Hepatocyte (in vitro differentiated cells): ENCODE data around the gene STX18. TPM values are rescaled to one million over a fixed set of nuclear protein-coding genes. Genes with fewer than 3 reads are reported as not detected.
A peak's percentile ranks its signal among the peaks of the same experiment; 100 is the strongest.

Experiments used
- DNase-seq: peaks from one replicate; pipeline ENCODE4 v3.0.0-alpha.2; 2016; ENCODE audit warnings: low spot score
- H2AFZ ChIP-seq: fragments of 200-600 bp; sonication (generic); 2 replicates; pipeline ENCODE4 v1.6.0; 2016; ENCODE audit warnings: antibody characterized with exemption, mild to moderate bottlenecking
- H3K27ac ChIP-seq: fragments of 200-600 bp; sonication (generic); 2 replicates; pipeline ENCODE4 v1.5.1; 2016; ENCODE audit warnings: mild to moderate bottlenecking
- H3K27me3 ChIP-seq: fragments of 200-600 bp; sonication (generic); 2 replicates; pipeline ENCODE4 v1.6.1; 2016
- H3K36me3 ChIP-seq: fragments of 200-600 bp; sonication (generic); replicated peaks from 2 replicates; pipeline ENCODE4 v1.5.1; 2016; ENCODE audit warnings: low read depth; ENCODE audit not compliant: insufficient read depth
- H3K4me1 ChIP-seq: fragments of 200-600 bp; sonication (generic); 2 replicates; pipeline ENCODE4 v1.5.1; 2016; ENCODE audit warnings: mild to moderate bottlenecking, moderate library complexity; ENCODE audit not compliant: insufficient read depth
- H3K4me2 ChIP-seq: fragments of 200-600 bp; sonication (generic); 2 replicates; pipeline ENCODE4 v1.6.0; 2016
- H3K4me3 ChIP-seq: fragments of 200-600 bp; sonication (generic); 2 replicates; pipeline ENCODE4 v1.5.1; 2016; ENCODE audit warnings: mild to moderate bottlenecking
- H3K79me2 ChIP-seq: fragments of 200-600 bp; sonication (generic); 2 replicates; pipeline ENCODE4 v1.6.0; 2017; ENCODE audit warnings: mild to moderate bottlenecking
- H3K9me2 ChIP-seq: fragments of 200-600 bp; sonication (generic); replicated peaks from 2 replicates; pipeline ENCODE4 v1.6.0; 2017; ENCODE audit warnings: mild to moderate bottlenecking; ENCODE audit not compliant: insufficient read depth
- H3K9me3 ChIP-seq: fragments of 200-600 bp; sonication (generic); 2 replicates; pipeline ENCODE4 v1.5.1; 2016; ENCODE audit warnings: low read depth, mild to moderate bottlenecking
- H4K20me1 ChIP-seq: fragments of 200-600 bp; sonication (generic); 2 replicates; pipeline ENCODE4 v1.6.0; 2016; ENCODE audit warnings: mild to moderate bottlenecking; ENCODE audit not compliant: insufficient read depth, poor library complexity, severe bottlenecking
- EZH2 ChIP-seq: fragments of 200-600 bp; sonication (generic); IDR thresholded peaks from 2 replicates; pipeline ENCODE4 v1.6.1; 2016; ENCODE audit warnings: antibody characterized with exemption, mild to moderate bottlenecking, borderline replicate concordance
- EZH2phosphoT487 ChIP-seq: fragments of 200-600 bp; sonication (generic); IDR thresholded peaks from one replicate; pipeline ENCODE4 v1.6.1; 2018; ENCODE audit warnings: antibody characterized with exemption, mild to moderate bottlenecking, low read depth, moderate library complexity; ENCODE audit not compliant: unreplicated experiment, severe bottlenecking
- WGBS: methylation state at CpG from one replicate; pipeline ENCODE4 v1.1.6; 2016; ENCODE audit warnings: low lambda C conversion rate; ENCODE audit errors: missing lambda C conversion rate; 5-methylcytosine and 5-hydroxymethylcytosine counted together
- polyA plus RNA-seq: library from polyadenylated mRNA; unstranded; fragments of >200 nt; fragmentation: Nextera tagmentation; extraction: Ambion mirVana; gene quantifications from 2 replicates; pipeline ENCODE4 v1.2.1, GENCODE V29; 2016
- total RNA-seq: library from RNA; depleted of rRNA; stranded (reverse); fragments of >200 nt; gene quantifications from 2 replicates; pipeline ENCODE4 v1.2.3, GENCODE V29; 2014
- TF ChIP-seq, protein P1 (sequence below): fragments of 200-600 bp; sonication (generic); IDR thresholded peaks from 2 replicates; pipeline ENCODE4 v1.5.1; 2016; ENCODE audit warnings: antibody characterized with exemption, mild to moderate bottlenecking; ENCODE audit not compliant: poor library complexity

The STX18 gene
- total and polyA plus RNA-seq, 2 experiments from 2014 or later: 32.1 to 54.3 TPM

GRCh38 chr4:4491396-4491893, 50.4 kb downstream of the STX18 start:
- H4K20me1 ChIP-seq: no peaks in the 10 kb centered on the region
- no peaks in the 10 kb centered on the region for H3K9me2 ChIP-seq
- 70% methylated on average over 8 of the region's 8 CpGs for WGBS
- TF ChIP-seq EZH2phosphoT487 (no peak), EZH2 (no peak)
- TF ChIP-seq, protein P1, sequence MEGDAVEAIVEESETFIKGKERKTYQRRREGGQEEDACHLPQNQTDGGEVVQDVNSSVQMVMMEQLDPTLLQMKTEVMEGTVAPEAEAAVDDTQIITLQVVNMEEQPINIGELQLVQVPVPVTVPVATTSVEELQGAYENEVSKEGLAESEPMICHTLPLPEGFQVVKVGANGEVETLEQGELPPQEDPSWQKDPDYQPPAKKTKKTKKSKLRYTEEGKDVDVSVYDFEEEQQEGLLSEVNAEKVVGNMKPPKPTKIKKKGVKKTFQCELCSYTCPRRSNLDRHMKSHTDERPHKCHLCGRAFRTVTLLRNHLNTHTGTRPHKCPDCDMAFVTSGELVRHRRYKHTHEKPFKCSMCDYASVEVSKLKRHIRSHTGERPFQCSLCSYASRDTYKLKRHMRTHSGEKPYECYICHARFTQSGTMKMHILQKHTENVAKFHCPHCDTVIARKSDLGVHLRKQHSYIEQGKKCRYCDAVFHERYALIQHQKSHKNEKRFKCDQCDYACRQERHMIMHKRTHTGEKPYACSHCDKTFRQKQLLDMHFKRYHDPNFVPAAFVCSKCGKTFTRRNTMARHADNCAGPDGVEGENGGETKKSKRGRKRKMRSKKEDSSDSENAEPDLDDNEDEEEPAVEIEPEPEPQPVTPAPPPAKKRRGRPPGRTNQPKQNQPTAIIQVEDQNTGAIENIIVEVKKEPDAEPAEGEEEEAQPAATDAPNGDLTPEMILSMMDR: no peak
- H3K4me3 ChIP-seq: no peak overlapping the region
- H3K79me2 ChIP-seq: peaks cover 34% of the 10 kb centered on the region
- H2AFZ ChIP-seq: no peak overlapping the region
- peak overlapping the region; percentile 60 for H3K4me2 ChIP-seq
- no peaks in the 10 kb centered on the region for H3K27me3 ChIP-seq
- H3K9me3 ChIP-seq: no peaks in the 10 kb centered on the region
- no peaks in the 10 kb centered on the region for H3K36me3 ChIP-seq
- no peaks in the 10 kb centered on the region for H3K4me1 ChIP-seq
- no peak for DNase-seq
- H3K27ac ChIP-seq: peak overlapping the region; percentile 19

DNA sequence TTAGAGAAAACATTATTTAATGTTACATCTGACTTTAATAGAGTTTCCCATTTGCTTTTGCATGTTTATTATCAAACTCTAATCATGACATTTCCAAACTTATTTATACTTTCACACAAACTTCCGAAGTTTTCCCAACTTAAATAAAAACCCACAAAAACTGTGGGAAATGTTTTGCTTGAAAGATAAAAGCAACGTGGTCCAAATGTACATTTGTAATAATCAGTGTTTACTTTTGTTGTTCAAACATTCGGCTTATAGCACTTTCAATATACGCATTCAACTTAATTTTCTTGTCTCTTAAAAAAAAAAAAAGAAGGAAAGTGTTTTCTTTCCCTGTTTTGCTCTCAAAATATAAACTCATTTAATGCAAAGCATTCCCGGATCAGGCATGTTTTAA, 51.0 kb downstream of the STX18 start:
- no peak for TF ChIP-seq EZH2
- TF ChIP-seq, protein P1: no peak
- Histone ChIP-seq H3K79me2 (peaks cover 39% of the 10 kb centered on the region), H3K9me3 (no peaks in the 10 kb centered on the region), H3K27me3 (no peaks in the 10 kb centered on the region), H3K4me1 (no peaks in the 10 kb centered on the region), H3K27ac (peak overlapping the region; percentile 19), H3K4me3 (peak overlapping the region; percentile 2), H4K20me1 (no peaks in the 10 kb centered on the region), H3K9me2 (no peaks in the 10 kb centered on the region), H2AFZ (no peak overlapping the region), H3K4me2 (peak overlapping the region; percentile 60), H3K36me3 (no peaks in the 10 kb centered on the region)
- 36% methylated on average over 5 of the region's 5 CpGs for WGBS
- DNase-seq: no peak

DNA sequence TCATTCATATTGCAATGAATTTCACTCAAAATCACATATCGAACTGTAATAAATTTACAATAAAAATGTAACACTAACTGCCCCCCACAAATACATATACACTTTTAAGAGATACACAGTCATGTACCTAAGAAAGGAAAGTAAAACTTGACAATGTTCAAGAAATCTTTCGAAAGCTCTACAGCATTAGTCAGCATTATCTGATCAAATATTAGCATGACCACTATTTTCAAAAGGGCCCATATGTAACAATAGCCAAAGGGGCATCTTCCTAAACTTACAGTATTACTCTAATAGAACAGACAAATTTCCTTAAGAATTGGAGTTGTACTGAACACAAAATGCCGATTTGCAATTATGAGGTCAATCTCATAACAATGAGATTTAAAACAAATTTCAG, 51.8 kb downstream of the STX18 start:
- H3K4me1 ChIP-seq: no peaks in the 10 kb centered on the region
- no peaks in the 10 kb centered on the region for H4K20me1 ChIP-seq

More for the DNA sequence above, 51.8 kb downstream of the STX18 start:
- TF ChIP-seq, protein P1: no peak
- no peak for TF ChIP-seq EZH2
- TF ChIP-seq EZH2phosphoT487: no peak
- Histone ChIP-seq H3K27me3 (no peaks in the 10 kb centered on the region), H3K4me2 (no peak overlapping the region), H3K36me3 (no peaks in the 10 kb centered on the region), H3K9me3 (no peaks in the 10 kb centered on the region), H3K4me3 (no peak overlapping the region), H3K27ac (no peak overlapping the region), H3K9me2 (no peaks in the 10 kb centered on the region), H3K79me2 (peaks cover 41% of the 10 kb centered on the region), H2AFZ (no peak overlapping the region)
- no peak for DNase-seq
- 86% methylated on average over 3 of the region's 3 CpGs for WGBS
